ENCODE measurements around the gene FBXW2.
"Not testable (repeated sequence)": the region's sequence is repeated elsewhere in the genome, so short reads cannot be mapped to it uniquely, and the experiment has no call there.

Gene FBXW2

GRCh38 chr9:120815075-120815474 is 21.9 kb upstream of the FBXW2 start:
- Histone ChIP-seq H3K18ac (ENCODE audit: low read length) (no peak overlapping the region), H2AK5ac (ENCODE audit: low read depth, low read length) (no peak overlapping the region), H3K14ac (ENCODE audit: low read length) (no peak overlapping the region), H3K36me3 (replicated peaks in 1 of 2; ENCODE audit: control insufficient read depth in 2 of 2, insufficient read depth in 2 of 2, low read length in 2 of 2) (peaks cover 0 to 2% of the 10 kb centered on the region in 2 donors), H2BK12ac (ENCODE audit: low read length) (no peak overlapping the region), H4K91ac (ENCODE audit: low read depth, low read length, poor library complexity) (no peak overlapping the region), H2AFZ (ENCODE audit: low read length) (no peak overlapping the region), H2BK5ac (ENCODE audit: low read length) (no peak overlapping the region), H3K4me1 (ENCODE audit: control insufficient read depth in 2 of 2, insufficient read depth in 1 of 2, low read depth in 1 of 2, low read length in 2 of 2) (no peaks in the 10 kb centered on the region), H4K8ac (ENCODE audit: low read depth, low read length) (no peak overlapping the region), H3K23ac (ENCODE audit: low read depth, low read length, poor library complexity) (no peak overlapping the region), H3K9me3 (replicated peaks in 1 of 2; ENCODE audit: control insufficient read depth in 2 of 2, insufficient read depth in 1 of 2, low read depth in 1 of 2, low read length in 2 of 2) (no peaks in the 10 kb centered on the region), H2BK120ac (ENCODE audit: low read depth, low read length) (no peak overlapping the region), H3K27me3 (ENCODE audit: control insufficient read depth in 3 of 3, insufficient read depth in 3 of 3, low read depth in 1 of 3, low read length in 3 of 3) (no peaks in the 10 kb centered on the region), H3K4me2 (ENCODE audit: insufficient read depth, low read length, poor library complexity, severe bottlenecking) (no peak overlapping the region), H3K9ac (ENCODE audit: low read depth, low read length, poor library complexity) (no peak overlapping the region), H3K4me3 (ENCODE audit: low read length in 2 of 2) (no peak overlapping the region), H3K79me1 (ENCODE audit: low read depth, low read length) (no peaks in the 10 kb centered on the region), H2BK15ac (ENCODE audit: low read length) (no peak overlapping the region), H3K4ac (ENCODE audit: low read length) (no peak overlapping the region), H3K27ac (replicated peaks; ENCODE audit: low read length) (no peak overlapping the region)
- no CpG with 5 or more reads among the region's 4 CpGs for WGBS, 2 donors (ENCODE audit: extremely low coverage in 2 of 2, insufficient read length in 2 of 2, insufficient replicate concordance in 1 of 2)
- no peak for DNase-seq (ENCODE audit: low spot score)

GRCh38 chr9:120808931-120809330 is 15.7 kb upstream of the FBXW2 start:
- H3K4me1 ChIP-seq (ENCODE audit: control insufficient read depth in 2 of 2, insufficient read depth in 1 of 2, low read depth in 1 of 2, low read length in 2 of 2): no peaks in the 10 kb centered on the region
- no peak overlapping the region for H2BK5ac ChIP-seq (ENCODE audit: low read length)
- no peak overlapping the region for H3K4me2 ChIP-seq (ENCODE audit: insufficient read depth, low read length, poor library complexity, severe bottlenecking)
- no peak overlapping the region for H3K23ac ChIP-seq (ENCODE audit: low read depth, low read length, poor library complexity)
- no peak overlapping the region for H4K91ac ChIP-seq (ENCODE audit: low read depth, low read length, poor library complexity)
- no peaks in the 10 kb centered on the region for H3K36me3 ChIP-seq (replicated peaks in 1 of 2; ENCODE audit: control insufficient read depth in 2 of 2, insufficient read depth in 2 of 2, low read length in 2 of 2)
- H2BK12ac ChIP-seq (ENCODE audit: low read length): no peak overlapping the region
- H2AK5ac ChIP-seq (ENCODE audit: low read depth, low read length): no peak overlapping the region
- no peak overlapping the region for H3K18ac ChIP-seq (ENCODE audit: low read length)
- H3K4ac ChIP-seq (ENCODE audit: low read length): no peak overlapping the region
- H3K4me3 ChIP-seq (ENCODE audit: low read length in 2 of 2): no peak overlapping the region
- no peak overlapping the region for H3K9ac ChIP-seq (ENCODE audit: low read depth, low read length, poor library complexity)
- no peak overlapping the region for H2BK15ac ChIP-seq (ENCODE audit: low read length)
- H2AFZ ChIP-seq (ENCODE audit: low read length): no peak overlapping the region
- no peaks in the 10 kb centered on the region for H3K79me1 ChIP-seq (ENCODE audit: low read depth, low read length)
- peaks cover 0 to 13% of the 10 kb centered on the region in 2 donors for H3K9me3 ChIP-seq (replicated peaks in 1 of 2; ENCODE audit: control insufficient read depth in 2 of 2, insufficient read depth in 1 of 2, low read depth in 1 of 2, low read length in 2 of 2)
- no peaks in the 10 kb centered on the region for H3K27me3 ChIP-seq (ENCODE audit: control insufficient read depth in 3 of 3, insufficient read depth in 3 of 3, low read depth in 1 of 3, low read length in 3 of 3)
- no peak overlapping the region for H2BK120ac ChIP-seq (ENCODE audit: low read depth, low read length)
- no peak overlapping the region for H3K14ac ChIP-seq (ENCODE audit: low read length)
- no peak overlapping the region for H3K27ac ChIP-seq (replicated peaks; ENCODE audit: low read length)
- H4K8ac ChIP-seq (ENCODE audit: low read depth, low read length): no peak overlapping the region
- no peak for DNase-seq (ENCODE audit: low spot score)

- peaks cover 0 to 13% of the 10 kb centered on the region in 2 donors for H3K9me3 ChIP-seq (replicated peaks in 1 of 2; ENCODE audit: control insufficient read depth in 2 of 2, insufficient read depth in 1 of 2, low read depth in 1 of 2, low read length in 2 of 2)
- no peak overlapping the region for H2BK15ac ChIP-seq (ENCODE audit: low read length)
- no peak overlapping the region for H2BK120ac ChIP-seq (ENCODE audit: low read depth, low read length)
- no peaks in the 10 kb centered on the region for H3K36me3 ChIP-seq (replicated peaks in 1 of 2; ENCODE audit: control insufficient read depth in 2 of 2, insufficient read depth in 2 of 2, low read length in 2 of 2)
- H3K27ac ChIP-seq (replicated peaks; ENCODE audit: low read length): no peak overlapping the region
- DNase-seq (ENCODE audit: low spot score): no peak
- no peak overlapping the region for H4K8ac ChIP-seq (ENCODE audit: low read depth, low read length)
- H3K4ac ChIP-seq (ENCODE audit: low read length): no peak overlapping the region
- H2BK5ac ChIP-seq (ENCODE audit: low read length): no peak overlapping the region
- H4K91ac ChIP-seq (ENCODE audit: low read depth, low read length, poor library complexity): no peak overlapping the region
- no peak overlapping the region for H3K4me3 ChIP-seq (ENCODE audit: low read length in 2 of 2)
- H3K23ac ChIP-seq (ENCODE audit: low read depth, low read length, poor library complexity): no peak overlapping the region
- no peak overlapping the region for H3K14ac ChIP-seq (ENCODE audit: low read length)
- H3K9ac ChIP-seq (ENCODE audit: low read depth, low read length, poor library complexity): no peak overlapping the region
- no peak overlapping the region for H3K18ac ChIP-seq (ENCODE audit: low read length)
- H2AFZ ChIP-seq (ENCODE audit: low read length): no peak overlapping the region
- no peak overlapping the region for H2AK5ac ChIP-seq (ENCODE audit: low read depth, low read length)
- no peak overlapping the region for H2BK12ac ChIP-seq (ENCODE audit: low read length)
- no peaks in the 10 kb centered on the region for H3K4me1 ChIP-seq (ENCODE audit: control insufficient read depth in 2 of 2, insufficient read depth in 1 of 2, low read depth in 1 of 2, low read length in 2 of 2)
- no peaks in the 10 kb centered on the region for H3K79me1 ChIP-seq (ENCODE audit: low read depth, low read length)
- no peaks in the 10 kb centered on the region for H3K27me3 ChIP-seq (ENCODE audit: control insufficient read depth in 3 of 3, insufficient read depth in 3 of 3, low read depth in 1 of 3, low read length in 3 of 3)
- no peak overlapping the region for H3K4me2 ChIP-seq (ENCODE audit: insufficient read depth, low read length, poor library complexity, severe bottlenecking)
Measured at GRCh38 chr9:120807607-120808379, 14.6 kb upstream of the FBXW2 start.

GRCh38 chr9:120804784-120805363 is 11.7 kb upstream of the FBXW2 start:
- not testable (repeated sequence) for H4K8ac ChIP-seq (ENCODE audit: low read depth, low read length)

More at GRCh38 chr9:120804784-120805363, 11.7 kb upstream of the FBXW2 start:
- H2BK15ac ChIP-seq (ENCODE audit: low read length); H2BK120ac ChIP-seq (ENCODE audit: low read depth, low read length); H3K4ac ChIP-seq (ENCODE audit: low read length); H3K4me1 ChIP-seq (ENCODE audit: control insufficient read depth in 2 of 2, insufficient read depth in 1 of 2, low read depth in 1 of 2, low read length in 2 of 2); H3K18ac ChIP-seq (ENCODE audit: low read length); H3K36me3 ChIP-seq (replicated peaks in 1 of 2; ENCODE audit: control insufficient read depth in 2 of 2, insufficient read depth in 2 of 2, low read length in 2 of 2); H3K23ac ChIP-seq (ENCODE audit: low read depth, low read length, poor library complexity); H3K9ac ChIP-seq (ENCODE audit: low read depth, low read length, poor library complexity); H3K4me3 ChIP-seq (ENCODE audit: low read length in 2 of 2); H3K27ac ChIP-seq (replicated peaks; ENCODE audit: low read length); H4K91ac ChIP-seq (ENCODE audit: low read depth, low read length, poor library complexity); H3K4me2 ChIP-seq (ENCODE audit: insufficient read depth, low read length, poor library complexity, severe bottlenecking); H2BK12ac ChIP-seq (ENCODE audit: low read length); H2BK5ac ChIP-seq (ENCODE audit: low read length); DNase-seq (ENCODE audit: low spot score); H2AK5ac ChIP-seq (ENCODE audit: low read depth, low read length); H3K79me1 ChIP-seq (ENCODE audit: low read depth, low read length); H3K14ac ChIP-seq (ENCODE audit: low read length); H3K27me3 ChIP-seq (ENCODE audit: control insufficient read depth in 3 of 3, insufficient read depth in 3 of 3, low read depth in 1 of 3, low read length in 3 of 3); H2AFZ ChIP-seq (ENCODE audit: low read length): not testable (repeated sequence)
- no CpG with 5 or more reads among the region's 3 CpGs for whole genome bisulfite sequencing, 2 donors (ENCODE audit: extremely low coverage in 2 of 2, insufficient read length in 2 of 2, insufficient replicate concordance in 1 of 2)
- H3K9me3 ChIP-seq (replicated peaks in 1 of 2; ENCODE audit: control insufficient read depth in 2 of 2, insufficient read depth in 1 of 2, low read depth in 1 of 2, low read length in 2 of 2): peaks cover 0 to 13% of the 10 kb centered on the region in 2 donors
